GM12878 (cell line): ENCODE results near the gene JTB. TPM values are rescaled to one million over a fixed set of nuclear protein-coding genes. Genes with fewer than 3 reads are reported as not detected.

Experiments used
- CTCF ChIP-seq, 3 experiments: IDR thresholded peaks in 2 of 3; conservative IDR thresholded peaks in 1 of 3; 2 replicates each; pipeline ENCODE4 v1.5.1; 2011; ENCODE audit warnings: low read depth in 3 of 3, low read length in 3 of 3, mild to moderate bottlenecking in 3 of 3, control low read depth in 2 of 3, moderate library complexity in 2 of 3, inconsistent platforms in 1 of 3, mixed read lengths in 1 of 3; ENCODE audit not compliant: control insufficient read depth in 2 of 3, insufficient read depth in 1 of 3; ENCODE audit errors: extremely low read depth in 1 of 3
- ELK1 ChIP-seq: IDR thresholded peaks from 2 replicates; pipeline ENCODE4 v1.6.1; 2012; ENCODE audit warnings: low read depth, low read length, improper control_type of control experiment
- HSF1 ChIP-seq: fragments of 150-350 bp; IDR thresholded peaks from 2 replicates; pipeline ENCODE4 v1.6.1; 2014; ENCODE audit warnings: mild to moderate bottlenecking, low read depth, low read length
- JUNB ChIP-seq: IDR thresholded peaks from 2 replicates; pipeline ENCODE4 v1.6.1; 2016; ENCODE audit warnings: antibody characterized with exemption, mild to moderate bottlenecking
- NFYB ChIP-seq: IDR thresholded peaks from 2 replicates; pipeline ENCODE4 v1.6.1; 2011; ENCODE audit warnings: low read depth, mild to moderate bottlenecking, low read length, improper control_type of control experiment, moderate library complexity; ENCODE audit not compliant: insufficient read depth
- NKRF ChIP-seq: fragments of 450-650 bp; conservative IDR thresholded peaks from 2 replicates; pipeline ENCODE4 v1.6.1; 2017; ENCODE audit warnings: mild to moderate bottlenecking, moderate library complexity
- RBBP5 ChIP-seq: fragments of 200-600 bp; sonication (generic); conservative IDR thresholded peaks from 2 replicates; pipeline ENCODE4 v1.6.1; 2016
- RELB ChIP-seq: fragments of 450-650 bp; IDR thresholded peaks from 2 replicates; pipeline ENCODE4 v1.6.1; 2017; ENCODE audit warnings: low read depth, mild to moderate bottlenecking, moderate library complexity
- SKIL ChIP-seq: fragments of 450-650 bp; IDR thresholded peaks from 2 replicates; pipeline ENCODE4 v1.6.1; 2017; ENCODE audit warnings: mild to moderate bottlenecking, low read depth, inconsistent platforms; ENCODE audit not compliant: poor library complexity, severe bottlenecking
- SMC3 ChIP-seq: IDR thresholded peaks from 2 replicates; pipeline ENCODE4 v1.6.1; 2011; ENCODE audit warnings: low read length, improper control_type of control experiment, borderline replicate concordance
- USF2 ChIP-seq: IDR thresholded peaks from 2 replicates; pipeline ENCODE4 v1.6.1; 2011; ENCODE audit warnings: low read depth, low read length, improper control_type of control experiment, borderline replicate concordance
- ZBTB33 ChIP-seq: fragments of 450-650 bp; IDR thresholded peaks from 2 replicates; pipeline ENCODE4 v1.6.1; 2017; ENCODE audit warnings: mild to moderate bottlenecking
- polyA plus RNA-seq, 11 experiments: library from polyadenylated mRNA; depleted of rRNA in 4 of 11; unstranded in 6 of 11; stranded (reverse) in 5 of 11; fragments of >200 nt; fragmentation: Nextera tagmentation in 4 of 11; fragmentation: Illumina TruSeq in 1 of 11; extraction: Ambion mirVana in 4 of 11; extraction: Trizol in 1 of 11; gene quantifications; 1 replicate in 1 of 11; 2 replicates in 10 of 11; pipeline versions ENCODE4 v1.2.1 to v1.2.3, GENCODE V29; 2011 to 2016; ENCODE audit warnings: inconsistent platforms in 2 of 11, missing spikeins in 2 of 11, low read depth in 1 of 11
- total RNA-seq, 4 experiments: library from RNA; depleted of rRNA in 3 of 4; stranded (reverse); fragments of >200 nt in 3 of 4; fragmentation: Illumina TruSeq in 1 of 4; extraction: Trizol in 1 of 4; gene quantifications; 2 replicates each; pipeline versions ENCODE4 v1.2.1 to v1.2.3, GENCODE V29; 2013 to 2021

Gene JTB
- total and polyA plus RNA-seq, 10 of the 15 experiments (the other 5 are each of a cell fraction or from before 2014, with no cell fraction given) = 25.0 to 298 (median 155) TPM

GRCh38 chr1:153962088-153963029 is 15.1 kb downstream of the JTB start (continued):
- TF ChIP-seq HSF1 (no peak), SKIL (no peak), JUNB (no peak), SMC3 (no peak), NFYB (no peak), ELK1 (no peak), RBBP5 (no peak), RELB (peak; percentile 56; the same call in 1 of the 2 replicates), CTCF (IDR thresholded peaks at IDR 0.05 in 2 of 3, conservative IDR thresholded peaks at IDR 0.05 in 1 of 3; ENCODE audit: control insufficient read depth in 2 of 3, extremely low read depth in 1 of 3, insufficient read depth in 1 of 3, low read depth in 3 of 3, low read length in 3 of 3) (0 out of 6 replicates have a peak, but pooled peaks of 2 of the 3 experiments have one; percentile 13), USF2 (peak; percentile 78), NKRF (no peak; the same call in 1 of the 2 replicates), ZBTB33 (no peak)
